PFSK-1 (cell line): ENCODE data around the gene CFAP57.

Experiments used
- FOXP2 ChIP-seq: optimal IDR thresholded peaks from 2 replicates; pipeline ENCODE3; 2011; ENCODE audit warnings: borderline replicate concordance, control low read depth, inconsistent platforms; ENCODE audit not compliant: insufficient read depth; ENCODE audit errors: extremely low read length, extremely low read depth
- POLR2AphosphoS5 ChIP-seq: IDR thresholded peaks from 2 replicates; pipeline ENCODE4 v1.6.1; 2012; ENCODE audit warnings: low read depth, mild to moderate bottlenecking, control low read depth, low read length, moderate library complexity
- REST ChIP-seq, 2 experiments: IDR thresholded peaks; 2 replicates each; pipeline versions ENCODE4 v1.6.1 to v1.8.0; 2011 to 2012; ENCODE audit warnings: low read depth in 2 of 2, low read length in 2 of 2, control low read depth in 1 of 2, inconsistent platforms in 1 of 2, mild to moderate bottlenecking in 1 of 2, moderate library complexity in 1 of 2; ENCODE audit not compliant: insufficient read depth in 1 of 2
- SIN3A ChIP-seq: IDR thresholded peaks from 2 replicates; pipeline ENCODE4 v1.6.1; 2012; ENCODE audit warnings: mild to moderate bottlenecking, low read length, moderate library complexity, borderline replicate concordance; ENCODE audit not compliant: insufficient read depth
- TAF1 ChIP-seq: IDR thresholded peaks from 2 replicates; pipeline ENCODE4 v1.6.1; 2012; ENCODE audit warnings: low read length, control low read depth, borderline replicate concordance; ENCODE audit not compliant: insufficient read depth

Gene CFAP57

GRCh38 chr1:43214501-43215444 lies 42.6 kb downstream of the CFAP57 start:
- TF ChIP-seq TAF1 (no peak), POLR2AphosphoS5 (no peak), SIN3A (no peak), FOXP2 (no peak), REST (IDR thresholded peaks at IDR 0.05; ENCODE audit: insufficient read depth in 1 of 2, low read depth in 2 of 2, low read length in 2 of 2) (no peak)

DNA sequence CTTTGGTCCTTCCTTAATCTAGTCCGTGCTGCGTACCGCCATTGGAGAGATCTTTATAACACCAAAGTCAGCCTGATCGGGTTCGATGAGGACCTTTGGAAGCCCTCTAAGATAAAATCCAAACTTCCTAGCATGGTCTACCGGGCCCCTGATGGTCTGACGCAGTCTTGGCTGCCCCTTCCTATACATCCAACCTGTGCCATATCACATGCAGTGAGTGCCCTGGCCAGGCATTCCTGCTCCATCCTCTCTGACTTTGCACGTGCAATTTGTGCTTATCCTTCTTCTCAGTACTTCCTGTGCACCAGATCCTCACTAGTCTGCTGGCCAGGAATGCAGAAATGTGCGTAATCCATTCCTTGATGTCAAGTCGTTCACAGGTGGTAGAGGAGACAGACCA lies 45.6 kb downstream of the CFAP57 start:
- no peak for TF ChIP-seq POLR2AphosphoS5
- TF ChIP-seq REST (IDR thresholded peaks at IDR 0.05; ENCODE audit: insufficient read depth in 1 of 2, low read depth in 2 of 2, low read length in 2 of 2), result no peak
- no peak for TF ChIP-seq FOXP2
- TF ChIP-seq SIN3A, result no peak
- no peak for TF ChIP-seq TAF1

GRCh38 chr1:43220905-43221778 lies 49.0 kb downstream of the CFAP57 start:
- TF ChIP-seq TAF1, result no peak
- no peak for TF ChIP-seq REST (IDR thresholded peaks at IDR 0.05; ENCODE audit: insufficient read depth in 1 of 2, low read depth in 2 of 2, low read length in 2 of 2)
- no peak for TF ChIP-seq FOXP2
- TF ChIP-seq POLR2AphosphoS5, result no peak
- TF ChIP-seq SIN3A, result no peak

GRCh38 chr1:43221797-43222196 lies 49.7 kb downstream of the CFAP57 start:
- TF ChIP-seq SIN3A, result no peak
- no peak for TF ChIP-seq POLR2AphosphoS5
- TF ChIP-seq TAF1, result no peak
- TF ChIP-seq FOXP2, result no peak
- TF ChIP-seq REST (IDR thresholded peaks at IDR 0.05; ENCODE audit: insufficient read depth in 1 of 2, low read depth in 2 of 2, low read length in 2 of 2), result no peak
